Keratinocyte (primary cell): ENCODE results near the gene RCN2. TPM values are rescaled to one million over a fixed set of nuclear protein-coding genes. Genes with fewer than 3 reads are reported as not detected.

Experiments used
- DNase-seq: peaks from one replicate; pipeline ENCODE4 v3.0.0-alpha.2; 2011; ENCODE audit warnings: low read depth, missing footprints, low spot score
- FAIRE-seq: peaks from 2 replicates; lab custom pipeline; 2011; peaks lifted over from hg19 to GRCh38; lab: Jason Lieb, UNC
- H2AFZ ChIP-seq: 2 replicates; pipeline ENCODE4 v1.6.0; 2012; ENCODE audit warnings: low read length, control low read depth, inconsistent platforms; ENCODE audit not compliant: control insufficient read depth
- H3K27ac ChIP-seq: 2 replicates; pipeline ENCODE4 v1.5.1; 2011; ENCODE audit warnings: low read length; ENCODE audit not compliant: control insufficient read depth, insufficient read depth
- H3K27me3 ChIP-seq: 3 replicates; pipeline ENCODE4 v1.6.0; 2011; ENCODE audit warnings: low read length; ENCODE audit not compliant: control insufficient read depth, insufficient read depth; ENCODE audit errors: extremely low read depth
- H3K36me3 ChIP-seq, 2 experiments: 2 replicates in 1 of 2; 3 replicates in 1 of 2; pipeline ENCODE4 v1.5.1; 2011; ENCODE audit warnings: low read length in 2 of 2, mild to moderate bottlenecking in 1 of 2; ENCODE audit not compliant: control insufficient read depth in 2 of 2, insufficient read depth in 2 of 2; ENCODE audit errors: extremely low read depth in 1 of 2
- H3K4me1 ChIP-seq: 3 replicates; pipeline ENCODE4 v1.5.1; 2011; ENCODE audit warnings: low read length; ENCODE audit not compliant: control insufficient read depth, insufficient read depth; ENCODE audit errors: extremely low read depth
- H3K4me2 ChIP-seq: 3 replicates; pipeline ENCODE4 v1.6.0; 2011; ENCODE audit warnings: low read depth, low read length; ENCODE audit not compliant: control insufficient read depth, insufficient read depth; ENCODE audit errors: extremely low read depth
- H3K4me3 ChIP-seq, 3 experiments: fragments of 200-600 bp in 1 of 3; sonication (generic) in 1 of 3; 2 replicates in 2 of 3; 3 replicates in 1 of 3; pipeline ENCODE4 v1.5.1; 2011 to 2016; ENCODE audit warnings: low read length in 3 of 3, mild to moderate bottlenecking in 3 of 3, control low read depth in 2 of 3, inconsistent platforms in 1 of 3, low read depth in 1 of 3, mixed read lengths in 1 of 3, mixed run types in 1 of 3, moderate library complexity in 1 of 3; ENCODE audit not compliant: control insufficient read depth in 2 of 3, insufficient read depth in 2 of 3; ENCODE audit errors: extremely low read depth in 1 of 3
- H3K79me2 ChIP-seq: 2 replicates; pipeline ENCODE4 v1.6.0; 2012; ENCODE audit warnings: low read length; ENCODE audit not compliant: control insufficient read depth, insufficient read depth
- H3K9ac ChIP-seq: 3 replicates; pipeline ENCODE4 v1.6.0; 2011; ENCODE audit warnings: low read length; ENCODE audit not compliant: control insufficient read depth, insufficient read depth; ENCODE audit errors: extremely low read depth
- H3K9me1 ChIP-seq: 3 replicates; pipeline ENCODE4 v1.6.0; 2011; ENCODE audit warnings: low read length; ENCODE audit not compliant: control insufficient read depth, insufficient read depth; ENCODE audit errors: extremely low read depth
- H3K9me3 ChIP-seq: 2 replicates; pipeline ENCODE4 v1.5.1; 2012; ENCODE audit warnings: low read depth, low read length; ENCODE audit not compliant: control insufficient read depth
- H4K20me1 ChIP-seq: 3 replicates; pipeline ENCODE4 v1.6.0; 2011; ENCODE audit warnings: low read length; ENCODE audit not compliant: control insufficient read depth, insufficient read depth; ENCODE audit errors: extremely low read depth
- EZH2 ChIP-seq: IDR thresholded peaks from one replicate; pipeline ENCODE4 v1.6.1; 2012; ENCODE audit warnings: inconsistent platforms, mild to moderate bottlenecking, low read length, moderate library complexity
- dilution Hi-C: fragments of 300-500 bp; cut with MboI; formaldehyde crosslinking; loops from one replicate; pipeline ENCODE4 v1.7.0; 2020; ENCODE audit warnings: low sequenced_read_pairs; ENCODE audit not compliant: extremely low pct_ligation_motif_present
- polyA plus RNA-seq, 5 experiments: library from polyadenylated mRNA; depleted of rRNA in 3 of 5; stranded (reverse) in 3 of 5; stranded (forward) in 1 of 5; unstranded in 1 of 5; fragments of >200 nt; gene quantifications; 1 replicate in 1 of 5; 2 replicates in 3 of 5; 3 replicates in 1 of 5; pipeline versions ENCODE4 v1.2.1 to v1.2.3, GENCODE V29; 2011 to 2012; ENCODE audit warnings: missing spikeins in 2 of 5, low read depth in 1 of 5, low replicate concordance in 1 of 5
- TF ChIP-seq, protein P1 (sequence below), 3 experiments: IDR thresholded peaks in 1 of 3; conservative IDR thresholded peaks in 1 of 3; optimal IDR thresholded peaks in 1 of 3; 2 replicates in 2 of 3; 3 replicates in 1 of 3; pipeline versions ENCODE3 to v1.5.1; 2011; ENCODE audit warnings: low read length in 3 of 3, mild to moderate bottlenecking in 3 of 3, moderate library complexity in 2 of 3, control low read depth in 1 of 3, inconsistent platforms in 1 of 3; ENCODE audit not compliant: insufficient read depth in 2 of 3; ENCODE audit errors: extremely low read depth in 1 of 3

The RCN2 gene
- polyA plus RNA-seq, 1 donor (not counting 4 experiments of a cell fraction or from before 2014, with no cell fraction given): 118 TPM

DNA sequence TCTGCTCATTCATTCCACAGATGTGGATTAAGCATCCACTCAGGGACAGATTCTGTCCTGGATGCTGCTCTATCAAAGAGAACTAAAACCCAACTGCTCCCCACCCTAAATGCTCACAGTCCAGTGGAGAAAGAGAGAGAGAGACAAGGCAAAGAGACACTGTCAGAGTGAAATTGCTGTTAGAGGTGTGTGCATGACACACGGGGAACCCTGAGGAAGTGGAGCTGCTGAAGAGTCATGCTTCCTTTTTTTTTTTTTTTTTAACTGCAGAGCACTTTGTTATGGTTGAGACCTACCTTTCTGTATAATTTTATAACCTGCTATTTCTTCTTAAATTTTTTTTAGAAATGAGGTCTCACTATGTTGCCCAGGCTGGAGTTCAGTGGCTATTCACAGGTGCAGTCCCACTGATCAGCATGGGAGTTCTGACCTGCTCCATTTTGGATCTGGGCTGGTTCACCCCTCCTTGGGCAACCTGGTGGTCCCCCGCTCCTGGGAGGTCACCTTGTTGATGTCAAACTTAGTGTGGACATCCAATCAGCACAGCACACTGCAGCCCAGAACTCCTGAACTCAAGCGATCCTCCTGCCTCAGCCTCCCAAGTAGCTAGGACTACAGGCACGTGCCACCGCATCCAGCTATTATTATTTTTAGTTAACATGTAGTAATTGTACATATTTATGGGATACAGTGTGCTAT lies 45.2 kb downstream of the RCN2 start:
- dilution Hi-C loops: no loop called here
- no peaks in the 10 kb centered on the region for H3K36me3 ChIP-seq
- no peaks in the 10 kb centered on the region for H3K9me1 ChIP-seq
- H3K79me2 ChIP-seq: no peaks in the 10 kb centered on the region
- H3K27me3 ChIP-seq: no peaks in the 10 kb centered on the region
- FAIRE-seq (no peak), DNase-seq (no peak)
- no peaks in the 10 kb centered on the region for H3K9me3 ChIP-seq
- H3K4me1 ChIP-seq: peaks cover 8% of the 10 kb centered on the region
- H3K4me3 ChIP-seq: no peak overlapping the region
- H2AFZ ChIP-seq: no peak overlapping the region
- no peak overlapping the region for H3K9ac ChIP-seq
- H3K27ac ChIP-seq: no peak overlapping the region
- H4K20me1 ChIP-seq: no peaks in the 10 kb centered on the region
- no peak for TF ChIP-seq EZH2
- TF ChIP-seq, protein P1, sequence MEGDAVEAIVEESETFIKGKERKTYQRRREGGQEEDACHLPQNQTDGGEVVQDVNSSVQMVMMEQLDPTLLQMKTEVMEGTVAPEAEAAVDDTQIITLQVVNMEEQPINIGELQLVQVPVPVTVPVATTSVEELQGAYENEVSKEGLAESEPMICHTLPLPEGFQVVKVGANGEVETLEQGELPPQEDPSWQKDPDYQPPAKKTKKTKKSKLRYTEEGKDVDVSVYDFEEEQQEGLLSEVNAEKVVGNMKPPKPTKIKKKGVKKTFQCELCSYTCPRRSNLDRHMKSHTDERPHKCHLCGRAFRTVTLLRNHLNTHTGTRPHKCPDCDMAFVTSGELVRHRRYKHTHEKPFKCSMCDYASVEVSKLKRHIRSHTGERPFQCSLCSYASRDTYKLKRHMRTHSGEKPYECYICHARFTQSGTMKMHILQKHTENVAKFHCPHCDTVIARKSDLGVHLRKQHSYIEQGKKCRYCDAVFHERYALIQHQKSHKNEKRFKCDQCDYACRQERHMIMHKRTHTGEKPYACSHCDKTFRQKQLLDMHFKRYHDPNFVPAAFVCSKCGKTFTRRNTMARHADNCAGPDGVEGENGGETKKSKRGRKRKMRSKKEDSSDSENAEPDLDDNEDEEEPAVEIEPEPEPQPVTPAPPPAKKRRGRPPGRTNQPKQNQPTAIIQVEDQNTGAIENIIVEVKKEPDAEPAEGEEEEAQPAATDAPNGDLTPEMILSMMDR (optimal IDR thresholded peaks at IDR 0.05 in 1 of 3, IDR thresholded peaks at IDR 0.05 in 1 of 3, conservative IDR thresholded peaks at IDR 0.05 in 1 of 3; ENCODE audit: extremely low read depth in 1 of 3, insufficient read depth in 2 of 3, low read length in 3 of 3): no peak
- no peak overlapping the region for H3K4me2 ChIP-seq

GRCh38 chr15:76978522-76979330 lies 47.2 kb downstream of the RCN2 start:
- Histone ChIP-seq H4K20me1 (no peaks in the 10 kb centered on the region), H3K27ac (no peak overlapping the region), H2AFZ (no peak overlapping the region), H3K36me3 (no peaks in the 10 kb centered on the region), H3K27me3 (no peaks in the 10 kb centered on the region), H3K4me3 (no peak overlapping the region), H3K9me1 (no peaks in the 10 kb centered on the region), H3K4me2 (no peak overlapping the region), H3K9ac (no peak overlapping the region), H3K4me1 (no peaks in the 10 kb centered on the region), H3K9me3 (no peaks in the 10 kb centered on the region), H3K79me2 (no peaks in the 10 kb centered on the region)
- TF ChIP-seq EZH2: no peak
- TF ChIP-seq, protein P1 (optimal IDR thresholded peaks at IDR 0.05 in 1 of 3, IDR thresholded peaks at IDR 0.05 in 1 of 3, conservative IDR thresholded peaks at IDR 0.05 in 1 of 3; ENCODE audit: extremely low read depth in 1 of 3, insufficient read depth in 2 of 3, low read length in 3 of 3): no peak
- no peak for DNase-seq
- dilution Hi-C loops: no loop called here
- no peak for FAIRE-seq
